Kidney epithelial cell (primary cell): Measurements from ENCODE around the gene SORCS2. TPM values are rescaled to one million over a fixed set of nuclear protein-coding genes. Genes with fewer than 3 reads are reported as not detected.
"Not testable (repeated sequence)": the region's sequence is repeated elsewhere in the genome, so short reads cannot be mapped to it uniquely, and the experiment has no call there.

Source experiments
- DNase-seq: peaks from one replicate; pipeline ENCODE4 v3.0.0-alpha.2; 2010; ENCODE audit warnings: low read depth
- H3K27me3 ChIP-seq: 2 replicates; pipeline ENCODE4 v1.6.0; 2011; ENCODE audit warnings: low read length; ENCODE audit not compliant: control insufficient read depth, insufficient read depth
- H3K36me3 ChIP-seq: 2 replicates; pipeline ENCODE4 v1.5.1; 2011; ENCODE audit warnings: low read length; ENCODE audit not compliant: control insufficient read depth, insufficient read depth
- H3K4me3 ChIP-seq: 2 replicates; pipeline ENCODE4 v1.5.1; 2011; ENCODE audit warnings: low read depth, mild to moderate bottlenecking, control low read depth, low read length
- CTCF ChIP-seq: IDR thresholded peaks from 2 replicates; pipeline ENCODE4 v1.5.1; 2011; ENCODE audit warnings: mild to moderate bottlenecking, moderate library complexity, low read length, control low read depth, inconsistent platforms; ENCODE audit not compliant: insufficient read depth, poor library complexity, severe bottlenecking
- total RNA-seq: library from RNA; depleted of rRNA; stranded (reverse); fragments of >200 nt; gene quantifications from 2 replicates; pipeline ENCODE4 v1.2.3, GENCODE V29; 2015

SORCS2 gene
- total RNA-seq, 1 donor from 2014 or later, result 1.4 TPM

DNA sequence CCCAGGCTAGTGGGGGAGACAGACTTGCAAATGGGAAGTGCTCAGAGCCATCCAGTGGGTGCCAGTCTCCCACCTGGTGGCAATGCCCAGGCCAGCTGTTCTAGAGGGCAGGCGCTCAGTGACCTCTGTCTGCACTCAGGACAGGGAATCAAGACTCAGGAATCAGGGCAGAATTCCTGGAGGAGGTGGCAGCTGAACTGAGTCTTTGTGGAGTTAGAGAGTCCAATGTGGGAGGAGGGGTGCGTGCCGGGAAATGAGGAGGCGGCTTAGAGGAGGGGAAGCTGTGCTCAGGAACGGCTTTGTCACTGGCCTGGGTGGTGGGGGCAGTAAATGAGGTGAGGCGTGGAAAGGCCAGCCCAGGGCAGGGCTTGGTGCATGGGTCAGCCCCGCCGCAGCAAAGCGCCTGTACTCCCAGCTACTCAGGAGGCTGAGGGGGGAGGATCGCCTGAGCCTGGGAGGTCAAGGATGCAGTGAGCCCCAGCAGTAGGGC lies 31.3 kb upstream of the SORCS2 start:
- Histone ChIP-seq H3K27me3 (peaks cover 26% of the 10 kb centered on the region), H3K36me3 (no peaks in the 10 kb centered on the region), H3K4me3 (no peak overlapping the region)
- no peak for DNase-seq
- no peak for TF ChIP-seq CTCF

GRCh38 chr4:7161721-7162214 lies 30.6 kb upstream of the SORCS2 start:
- H3K36me3 ChIP-seq, result no peaks in the 10 kb centered on the region
- no peak for DNase-seq
- no peak for TF ChIP-seq CTCF
- no peak overlapping the region for H3K4me3 ChIP-seq
- peaks cover 22% of the 10 kb centered on the region for H3K27me3 ChIP-seq

DNA sequence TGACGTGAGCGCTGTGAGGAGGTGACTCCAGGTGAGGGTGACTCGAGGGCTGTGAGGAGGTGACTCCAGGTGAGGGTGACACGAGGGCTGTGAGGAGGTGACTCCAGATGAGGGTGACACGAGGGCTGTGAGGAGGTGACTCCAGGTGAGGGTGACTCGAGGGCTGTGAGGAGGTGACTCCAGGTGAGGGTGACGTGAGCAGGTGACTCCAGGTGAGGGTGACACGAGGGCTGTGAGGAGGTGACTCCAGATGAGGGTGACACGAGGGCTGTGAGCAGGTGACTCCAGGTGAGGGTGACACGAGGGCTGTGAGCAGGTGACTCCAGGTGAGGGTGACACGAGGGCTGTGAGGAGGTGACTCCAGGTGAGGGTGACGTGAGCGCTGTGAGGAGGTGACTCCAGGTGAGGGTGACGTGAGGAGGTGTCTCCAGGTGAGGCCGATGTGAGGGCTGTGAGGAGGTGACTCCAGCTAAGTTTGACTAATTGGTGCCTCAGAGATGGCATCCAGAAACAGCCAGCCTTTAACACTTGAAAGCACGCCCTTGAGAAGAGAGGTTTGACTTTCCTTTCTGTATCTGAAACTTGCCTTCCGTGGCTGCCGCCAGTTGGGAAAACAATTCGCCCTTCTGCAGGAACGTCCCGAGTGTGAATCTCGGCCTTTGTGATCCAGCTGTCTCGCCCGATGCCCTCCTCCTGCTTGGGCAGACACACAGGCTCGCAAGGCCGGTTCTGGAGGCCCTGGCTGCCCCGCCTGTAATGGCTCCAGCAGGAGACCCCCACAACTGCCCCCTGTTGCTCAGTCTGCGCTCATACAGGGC lies 27.1 kb upstream of the SORCS2 start:
- DNase-seq, H3K36me3 ChIP-seq, H3K4me3 ChIP-seq, H3K27me3 ChIP-seq: not testable (repeated sequence)

DNA sequence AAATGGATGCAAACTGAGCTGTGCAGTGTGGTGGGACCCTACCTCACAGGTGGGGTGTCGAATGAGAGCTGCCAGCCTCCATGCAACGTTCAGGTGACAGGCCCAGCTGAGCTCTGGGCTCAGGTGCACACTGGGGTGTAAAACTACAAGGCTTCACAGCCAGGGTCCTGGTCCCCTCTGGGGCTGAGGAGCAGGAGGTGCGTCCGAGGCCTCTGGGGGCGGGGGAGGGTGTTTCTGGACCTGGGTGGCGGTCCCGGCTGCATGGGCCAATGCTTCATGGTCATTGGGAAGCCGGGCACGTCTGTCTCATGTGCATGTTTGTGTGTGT lies 26.5 kb upstream of the SORCS2 start:
- peaks cover 5% of the 10 kb centered on the region for H3K27me3 ChIP-seq
- H3K4me3 ChIP-seq, result no peak overlapping the region
- no peak for TF ChIP-seq CTCF
- DNase-seq, result no peak
- H3K36me3 ChIP-seq, result no peaks in the 10 kb centered on the region

DNA sequence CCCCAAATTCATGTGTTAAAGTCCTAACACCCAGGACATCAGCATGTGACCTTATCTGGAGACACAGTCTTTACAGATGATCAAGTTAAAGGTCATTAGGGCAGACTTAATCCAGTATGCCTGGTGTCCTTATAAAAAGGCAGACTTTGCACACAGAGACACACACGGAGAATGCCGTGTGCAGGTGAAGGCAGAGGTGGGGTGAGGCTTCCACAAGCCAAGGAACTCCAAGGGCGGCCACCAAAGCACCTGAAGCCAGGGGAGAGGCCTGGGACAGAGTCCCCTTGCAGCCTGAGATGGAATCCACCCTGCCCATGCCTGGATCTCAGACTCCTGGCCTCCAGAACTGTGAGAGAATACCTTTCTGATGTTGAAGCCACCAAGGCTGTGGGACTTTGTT lies 26.1 kb upstream of the SORCS2 start:
- TF ChIP-seq CTCF, result no peak
- H3K36me3 ChIP-seq, result no peaks in the 10 kb centered on the region
- H3K4me3 ChIP-seq, result no peak overlapping the region
- peaks cover 3% of the 10 kb centered on the region for H3K27me3 ChIP-seq
- DNase-seq, result no peak

GRCh38 chr4:7166981-7167700 lies 25.2 kb upstream of the SORCS2 start:
- no peak overlapping the region for H3K4me3 ChIP-seq
- TF ChIP-seq CTCF, result no peak
- H3K27me3 ChIP-seq, result peaks cover 3% of the 10 kb centered on the region
- DNase-seq, result no peak
- no peaks in the 10 kb centered on the region for H3K36me3 ChIP-seq
